Fibroblast of villous mesenchyme (primary cell): ENCODE results near the gene PHF12. TPM values are rescaled to one million over a fixed set of nuclear protein-coding genes. Genes with fewer than 3 reads are reported as not detected.

ENCODE experiments used
- DNase-seq: peaks from one replicate; pipeline ENCODE4 v3.0.0-alpha.2; 2010; ENCODE audit warnings: low read depth
- H3K4me3 ChIP-seq: 2 replicates; pipeline ENCODE4 v1.5.1; 2011; ENCODE audit warnings: low read depth, mild to moderate bottlenecking, low read length
- total RNA-seq: library from RNA; depleted of rRNA; stranded (reverse); fragments of >200 nt; gene quantifications from 2 replicates; pipeline ENCODE4 v1.2.3, GENCODE V29; 2012
- TF ChIP-seq, protein P1 (sequence below): IDR thresholded peaks from 2 replicates; pipeline ENCODE4 v1.5.1; 2012; ENCODE audit warnings: low read depth, mild to moderate bottlenecking, low read length; ENCODE audit not compliant: insufficient read depth

PHF12 gene
- total RNA-seq, 1 donor, result 22.5 TPM

DNA sequence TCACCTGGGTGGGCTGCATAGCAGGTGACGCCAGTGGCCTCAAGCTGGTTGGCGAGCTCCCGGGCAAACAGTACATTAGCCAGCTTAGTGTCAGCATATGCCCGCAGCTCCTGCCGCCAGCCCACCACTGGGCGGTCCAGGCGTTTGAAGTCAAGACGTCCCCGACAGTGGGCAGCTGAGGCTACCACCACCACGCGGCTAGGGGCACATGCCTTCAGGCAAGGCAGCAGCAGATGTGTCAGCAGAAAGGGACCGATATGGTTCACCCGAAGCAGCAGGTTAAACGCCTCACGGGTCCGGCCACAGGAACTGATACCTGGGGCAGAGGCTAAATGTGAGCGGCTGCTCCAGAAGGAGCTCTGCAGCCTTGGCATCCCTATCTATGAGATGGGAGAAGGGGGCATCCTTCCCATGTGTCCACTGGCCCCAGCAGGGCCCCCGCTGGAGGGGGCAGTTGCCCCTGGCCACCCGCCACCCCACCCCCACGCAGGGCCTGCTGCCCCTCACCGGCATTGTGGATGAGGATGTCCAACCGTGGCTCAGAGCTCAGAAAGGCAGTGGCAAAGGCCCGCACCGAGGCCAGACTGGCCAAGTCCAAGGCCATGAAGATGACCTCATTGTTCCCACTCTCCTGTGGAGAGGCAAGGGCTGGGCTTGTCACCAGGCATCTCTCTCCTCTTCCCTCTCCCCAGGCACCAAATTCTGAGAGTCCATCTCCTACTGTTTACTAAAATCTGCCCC lies 50.2 kb downstream of the PHF12 start:
- DNase-seq, result no peak
- no peak overlapping the region for H3K4me3 ChIP-seq
- TF ChIP-seq, protein P1, sequence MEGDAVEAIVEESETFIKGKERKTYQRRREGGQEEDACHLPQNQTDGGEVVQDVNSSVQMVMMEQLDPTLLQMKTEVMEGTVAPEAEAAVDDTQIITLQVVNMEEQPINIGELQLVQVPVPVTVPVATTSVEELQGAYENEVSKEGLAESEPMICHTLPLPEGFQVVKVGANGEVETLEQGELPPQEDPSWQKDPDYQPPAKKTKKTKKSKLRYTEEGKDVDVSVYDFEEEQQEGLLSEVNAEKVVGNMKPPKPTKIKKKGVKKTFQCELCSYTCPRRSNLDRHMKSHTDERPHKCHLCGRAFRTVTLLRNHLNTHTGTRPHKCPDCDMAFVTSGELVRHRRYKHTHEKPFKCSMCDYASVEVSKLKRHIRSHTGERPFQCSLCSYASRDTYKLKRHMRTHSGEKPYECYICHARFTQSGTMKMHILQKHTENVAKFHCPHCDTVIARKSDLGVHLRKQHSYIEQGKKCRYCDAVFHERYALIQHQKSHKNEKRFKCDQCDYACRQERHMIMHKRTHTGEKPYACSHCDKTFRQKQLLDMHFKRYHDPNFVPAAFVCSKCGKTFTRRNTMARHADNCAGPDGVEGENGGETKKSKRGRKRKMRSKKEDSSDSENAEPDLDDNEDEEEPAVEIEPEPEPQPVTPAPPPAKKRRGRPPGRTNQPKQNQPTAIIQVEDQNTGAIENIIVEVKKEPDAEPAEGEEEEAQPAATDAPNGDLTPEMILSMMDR, result no peak

DNA sequence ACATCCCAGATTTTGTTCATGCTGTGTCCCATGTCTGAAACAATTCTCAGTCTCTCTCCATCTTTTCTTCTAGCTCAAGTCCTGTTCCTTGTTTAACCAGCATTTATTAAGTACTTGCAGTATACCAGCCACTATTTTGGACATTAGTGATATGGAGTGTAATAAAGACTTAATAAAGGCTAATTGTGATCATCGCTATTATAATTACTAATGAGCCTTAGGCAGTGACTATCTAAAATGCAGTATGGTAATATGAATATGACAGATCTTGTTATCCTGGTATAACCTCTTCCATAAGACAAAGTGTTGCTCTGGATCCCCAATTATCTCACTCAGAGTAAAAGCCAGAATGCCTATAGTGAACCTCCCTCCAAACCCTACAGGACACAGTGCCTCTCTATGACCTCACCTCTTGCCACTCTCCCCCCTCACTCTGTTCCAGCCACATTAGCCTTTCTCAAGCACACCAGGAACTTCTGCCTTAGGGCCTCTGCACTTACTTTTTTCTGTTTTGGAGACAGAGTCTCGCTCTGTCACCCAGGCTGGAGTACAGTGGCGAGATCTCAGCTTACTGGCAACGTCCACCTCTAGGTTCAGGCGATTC lies 52.0 kb downstream of the PHF12 start:
- H3K4me3 ChIP-seq, result no peak overlapping the region
- TF ChIP-seq, protein P1, result no peak
- no peak for DNase-seq

DNA sequence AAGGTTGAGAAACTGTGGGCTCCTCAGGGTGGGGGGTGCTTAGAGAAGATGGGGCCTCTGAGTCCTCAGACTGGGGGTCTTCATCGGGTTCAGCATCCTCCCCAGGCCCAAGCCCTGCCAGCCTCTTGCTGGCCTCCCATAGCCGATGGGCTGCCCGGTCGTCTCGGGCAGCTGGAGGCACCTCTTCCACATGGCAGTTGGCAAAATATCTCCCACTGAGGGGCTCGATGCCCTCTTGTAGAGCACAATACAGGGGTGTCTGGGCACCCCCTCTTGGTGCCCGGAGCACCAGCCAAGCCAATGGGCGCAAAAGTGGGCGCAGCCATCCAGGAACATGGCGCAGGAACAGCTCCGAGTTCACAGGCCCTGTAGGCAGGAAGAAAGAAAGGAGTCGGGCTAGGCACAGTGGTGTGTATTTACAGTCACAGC lies 52.8 kb downstream of the PHF12 start:
- H3K4me3 ChIP-seq, result no peak overlapping the region
- DNase-seq, result no peak
- TF ChIP-seq, protein P1, result no peak

DNA sequence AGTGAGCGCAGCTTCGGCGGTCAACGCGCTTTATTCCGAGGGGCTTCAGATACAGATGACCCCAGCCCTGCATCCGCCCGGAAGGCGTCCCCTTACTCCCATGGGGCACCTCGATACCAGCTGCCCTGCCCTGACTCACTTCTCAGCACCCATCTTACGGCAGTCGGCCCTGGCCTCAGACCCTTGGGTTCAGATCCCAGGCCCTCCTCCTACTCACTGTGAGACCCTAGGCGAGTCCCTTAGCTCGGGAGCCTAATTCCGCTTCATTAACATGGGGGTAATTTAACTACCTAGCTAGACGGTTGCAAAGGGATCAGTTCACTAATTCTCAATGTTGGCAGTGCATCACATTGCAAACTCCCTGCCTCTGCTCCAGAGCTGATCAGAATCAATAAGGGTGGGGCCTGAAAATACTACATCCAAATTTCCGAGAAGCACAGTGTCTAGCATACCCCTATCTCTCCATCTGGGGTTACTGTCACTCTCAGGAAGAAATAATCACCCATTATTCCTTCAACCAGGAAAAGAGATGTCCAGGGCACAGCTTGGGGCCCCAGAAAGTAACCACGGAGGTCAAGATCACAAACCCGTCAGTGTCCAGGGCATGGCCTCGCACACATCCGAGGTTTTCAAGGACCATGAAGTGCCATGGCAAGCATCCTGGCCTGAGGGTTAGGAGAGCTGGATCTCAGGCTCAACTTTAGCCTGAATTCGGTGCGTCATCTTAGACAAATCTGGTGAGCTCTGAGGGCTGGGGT lies 53.4 kb downstream of the PHF12 start:
- TF ChIP-seq, protein P1, result no peak
- H3K4me3 ChIP-seq, result peak overlapping the region; percentile 87
- DNase-seq, result no peak

DNA sequence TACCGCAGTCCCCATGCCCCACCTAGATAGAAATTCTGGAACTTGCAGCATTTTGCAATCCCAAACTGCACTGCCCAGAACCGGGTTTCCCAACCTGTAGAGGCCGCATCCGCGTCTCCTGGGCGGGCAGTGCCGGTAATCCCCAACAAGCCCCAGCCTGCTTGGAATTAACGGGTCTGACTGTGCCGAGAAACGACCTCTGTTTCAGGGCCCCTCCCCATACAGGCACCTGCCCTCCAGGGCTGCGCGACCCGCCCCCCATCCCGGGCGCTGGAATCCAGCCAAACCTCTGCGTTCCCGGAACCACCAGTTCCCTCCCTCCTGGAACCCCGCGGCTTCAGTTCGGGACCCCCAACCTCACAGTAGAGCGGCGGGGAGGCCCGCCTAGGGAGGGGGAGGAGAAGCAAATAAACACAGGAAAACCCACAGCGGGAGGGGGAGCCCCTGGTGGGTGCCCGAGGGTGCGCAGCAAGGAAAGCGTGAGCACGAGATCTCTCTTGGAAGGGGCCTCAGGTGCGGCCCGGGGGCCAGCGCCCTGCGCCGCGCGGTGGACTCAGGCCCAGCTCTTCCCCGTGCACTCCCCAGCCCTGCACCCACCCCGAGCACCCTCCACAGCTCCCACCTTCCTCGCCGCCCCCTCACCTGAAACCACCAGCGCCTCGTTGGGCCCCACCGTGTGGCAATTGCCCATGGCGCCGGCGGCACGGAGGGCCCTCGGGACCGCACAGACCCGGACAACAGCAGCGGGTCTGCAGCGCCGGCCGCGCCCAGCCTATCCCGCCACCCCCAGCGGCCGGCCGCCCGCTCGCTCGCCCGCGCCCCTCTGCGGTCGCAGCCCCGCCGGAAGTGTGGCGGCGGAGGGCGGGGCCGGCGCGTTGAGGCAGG lies 54.2 kb downstream of the PHF12 start, which contains the start of gene FLOT2:
Gene FLOT2 (minus strand): TSS at position 850 of the 885 bp plus-strand sequence. CDS start 159 bp downstream, at position 691.
- peak; percentile 64 for DNase-seq
- H3K4me3 ChIP-seq, result peak within 1 kb of the TSS; percentile 87

More for the DNA sequence above, 54.2 kb downstream of the PHF12 start, which contains the start of gene FLOT2:
- TF ChIP-seq, protein P1, result peak; percentile 29
